Duodenal mucosa (tissue), 2 donors: ENCODE measurements around the gene SHISA5.
"Not testable (repeated sequence)": the region's sequence is repeated elsewhere in the genome, so short reads cannot be mapped to it uniquely, and the experiment has no call there.

Experiments
- H3K27ac ChIP-seq: one replicate; pipeline ENCODE4 v1.7.0; 2013; ENCODE audit warnings: low read depth, low read length
- H3K27me3 ChIP-seq, 2 donors: one replicate each; pipeline ENCODE4 v1.7.0; 2013; ENCODE audit warnings: low read length in 2 of 2, control low read depth in 1 of 2; ENCODE audit not compliant: insufficient read depth in 2 of 2, control insufficient read depth in 1 of 2
- H3K36me3 ChIP-seq, 2 donors: one replicate each; pipeline ENCODE4 v1.7.0; 2013; ENCODE audit warnings: low read length in 2 of 2, control low read depth in 1 of 2; ENCODE audit not compliant: insufficient read depth in 2 of 2, control insufficient read depth in 1 of 2
- H3K4me1 ChIP-seq, 2 donors: one replicate each; pipeline ENCODE4 v1.7.0; 2013; ENCODE audit warnings: low read length in 2 of 2, control low read depth in 1 of 2; ENCODE audit not compliant: insufficient read depth in 2 of 2, control insufficient read depth in 1 of 2
- H3K4me3 ChIP-seq, 2 donors: one replicate each; pipeline ENCODE4 v1.7.0; 2013; ENCODE audit warnings: low read length in 2 of 2, low read depth in 1 of 2
- H3K9ac ChIP-seq, 2 donors: one replicate each; pipeline ENCODE4 v1.7.0; 2013; ENCODE audit warnings: low read length in 2 of 2, low read depth in 1 of 2
- H3K9me3 ChIP-seq, 2 donors: one replicate each; pipeline ENCODE4 v1.7.0; 2013; ENCODE audit warnings: low read length in 2 of 2, control low read depth in 1 of 2; ENCODE audit not compliant: control insufficient read depth in 1 of 2

Gene SHISA5

DNA sequence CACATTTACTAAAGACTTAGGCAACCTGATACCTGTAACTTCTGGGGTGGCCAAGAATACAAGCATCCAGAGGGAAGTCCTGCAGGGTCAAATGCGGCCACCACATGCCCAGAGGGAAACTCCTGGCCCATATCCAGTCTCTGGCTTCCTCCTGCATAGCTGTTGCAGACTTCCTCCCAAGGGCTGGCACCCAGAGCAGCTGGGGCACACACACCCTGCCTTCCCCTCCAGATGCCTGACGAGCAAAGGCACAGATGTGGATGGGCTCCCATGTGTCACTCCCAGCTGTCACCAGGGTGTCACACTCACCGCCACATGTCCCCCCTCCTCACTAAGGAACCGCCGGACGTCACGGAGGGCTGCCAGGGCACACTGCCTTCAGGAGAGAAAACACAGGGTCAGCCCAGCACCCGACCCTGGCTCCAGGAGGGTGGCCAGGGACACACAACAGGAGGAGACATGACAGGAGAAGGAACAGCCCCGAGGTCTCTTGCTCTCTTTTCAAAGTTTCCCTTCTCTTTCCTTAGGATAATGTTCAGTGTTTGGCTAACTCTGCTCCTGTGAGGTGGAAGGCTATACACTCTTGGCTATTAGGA lies 39.4 kb upstream of the SHISA5 start:
- Histone ChIP-seq H3K27me3 (no peaks in the 10 kb centered on the region), H3K9ac (no peak overlapping the region), H3K9me3 (no peaks in the 10 kb centered on the region), H3K27ac (no peak overlapping the region), H3K4me1 (no peaks in the 10 kb centered on the region), H3K4me3 (no peak overlapping the region), H3K36me3 (peaks cover 37 to 61% of the 10 kb centered on the region in 2 donors)

GRCh38 chr3:48538451-48538850 lies 34.5 kb upstream of the SHISA5 start:
- Histone ChIP-seq H3K27me3 (no peaks in the 10 kb centered on the region), H3K36me3 (peaks cover 34 to 69% of the 10 kb centered on the region in 2 donors), H3K27ac (no peak overlapping the region), H3K4me3 (no peak overlapping the region), H3K9ac (no peak overlapping the region), H3K4me1 (no peaks in the 10 kb centered on the region), H3K9me3 (no peaks in the 10 kb centered on the region)

DNA sequence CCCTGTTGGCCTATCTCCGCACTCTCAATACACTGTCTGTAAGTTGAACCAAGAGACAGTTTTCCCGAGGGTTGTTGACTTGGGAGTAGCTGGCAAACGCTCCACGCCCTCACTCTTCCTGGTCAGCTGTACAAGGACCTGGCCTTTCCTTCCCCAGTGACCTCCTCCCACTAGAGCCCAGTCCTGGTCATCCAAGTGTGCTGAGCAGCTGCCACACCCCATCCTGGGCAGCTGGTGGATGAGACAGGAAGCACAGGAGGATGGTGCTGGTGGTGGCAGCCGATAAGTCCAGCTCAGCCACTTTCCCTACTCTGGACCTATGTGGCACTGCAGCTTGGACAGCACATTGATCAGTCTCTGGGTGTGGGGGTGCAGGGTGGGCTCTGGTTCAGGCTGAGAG lies 32.8 kb upstream of the SHISA5 start:
- H3K9me3 ChIP-seq: no peaks in the 10 kb centered on the region
- H3K4me3 ChIP-seq: no peak overlapping the region
- H3K9ac ChIP-seq: no peak overlapping the region
- no peaks in the 10 kb centered on the region for H3K4me1 ChIP-seq
- H3K27ac ChIP-seq: no peak overlapping the region
- peaks cover 27 to 61% of the 10 kb centered on the region in 2 donors for H3K36me3 ChIP-seq
- no peaks in the 10 kb centered on the region for H3K27me3 ChIP-seq

- Histone ChIP-seq H3K36me3 (peaks cover 27 to 56% of the 10 kb centered on the region in 2 donors), H3K27ac (no peak overlapping the region), H3K27me3 (no peaks in the 10 kb centered on the region), H3K4me1 (no peaks in the 10 kb centered on the region), H3K9ac (no peak overlapping the region), H3K4me3 (no peak overlapping the region), H3K9me3 (no peaks in the 10 kb centered on the region)
Measured at GRCh38 chr3:48536116-48536515, 32.1 kb upstream of the SHISA5 start.

- H3K4me1 ChIP-seq: no peaks in the 10 kb centered on the region
- H3K27ac ChIP-seq: no peak overlapping the region
- no peaks in the 10 kb centered on the region for H3K9me3 ChIP-seq
- H3K9ac ChIP-seq: no peak overlapping the region
- H3K4me3 ChIP-seq: no peak overlapping the region
- peaks cover 27 to 59% of the 10 kb centered on the region in 2 donors for H3K36me3 ChIP-seq
- no peaks in the 10 kb centered on the region for H3K27me3 ChIP-seq
Measured at GRCh38 chr3:48535578-48535977, 31.6 kb upstream of the SHISA5 start.

DNA sequence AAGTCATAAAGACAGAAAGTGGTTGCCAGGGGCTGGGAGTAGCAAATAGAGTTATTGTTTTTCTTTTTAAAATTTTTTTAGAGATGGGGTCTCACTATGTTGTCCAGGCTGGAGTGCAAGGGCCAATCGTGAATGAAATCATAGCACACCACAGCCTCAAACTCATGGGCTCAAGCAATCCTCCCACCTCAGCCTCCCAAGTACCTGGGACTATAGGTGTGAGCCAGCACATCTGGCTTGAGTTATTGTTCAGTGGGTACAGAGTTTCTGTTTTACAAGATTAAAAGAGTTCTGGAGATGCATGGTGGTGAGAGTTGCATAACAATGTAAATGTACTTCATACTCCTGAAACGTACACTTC lies 29.0 kb upstream of the SHISA5 start:
- Histone ChIP-seq H3K27me3 (no peaks in the 10 kb centered on the region), H3K9me3 (no peaks in the 10 kb centered on the region), H3K9ac (no peak overlapping the region), H3K4me1 (no peaks in the 10 kb centered on the region), H3K27ac (no peak overlapping the region), H3K4me3 (no peak overlapping the region), H3K36me3 (peaks cover 24 to 52% of the 10 kb centered on the region in 2 donors)

DNA sequence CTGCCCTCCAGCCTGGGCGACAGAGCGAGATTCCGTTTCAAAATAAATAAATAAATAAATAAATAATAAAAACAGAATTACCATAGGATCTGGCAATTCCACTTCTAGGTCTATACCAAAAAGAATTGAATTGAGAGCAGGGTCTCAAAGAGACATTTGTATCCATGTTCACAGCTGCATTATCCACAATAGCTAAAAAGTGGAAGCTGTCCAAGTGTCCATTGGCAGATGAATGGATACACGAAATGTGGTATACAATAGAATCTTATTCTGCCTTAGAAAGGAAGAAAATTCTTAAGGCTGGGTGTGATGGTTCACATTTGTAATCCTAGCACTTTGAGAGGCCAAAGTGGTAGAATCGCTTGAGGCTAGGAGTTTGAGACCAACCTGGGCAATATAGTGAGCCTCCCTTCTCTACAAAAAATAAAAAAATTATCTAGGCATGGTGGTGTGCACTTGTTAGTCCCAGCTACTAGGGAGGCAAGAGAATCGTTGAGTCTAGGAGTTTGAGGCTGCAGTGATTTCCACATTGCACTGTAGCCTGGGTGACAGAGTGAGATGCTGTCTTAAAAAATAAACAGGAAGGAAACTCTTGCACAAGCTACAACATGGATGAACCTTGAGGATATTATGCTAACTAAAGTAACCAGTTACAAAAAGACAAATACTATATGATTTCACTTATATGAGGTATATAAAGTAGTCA lies 28.4 kb upstream of the SHISA5 start:
- H3K4me1 ChIP-seq: no peaks in the 10 kb centered on the region
- peaks cover 24 to 49% of the 10 kb centered on the region in 2 donors for H3K36me3 ChIP-seq
- H3K27me3 ChIP-seq: no peaks in the 10 kb centered on the region
- H3K4me3 ChIP-seq: no peak overlapping the region
- H3K27ac ChIP-seq: no peak overlapping the region
- H3K9me3 ChIP-seq: no peaks in the 10 kb centered on the region
- H3K9ac ChIP-seq: no peak overlapping the region

DNA sequence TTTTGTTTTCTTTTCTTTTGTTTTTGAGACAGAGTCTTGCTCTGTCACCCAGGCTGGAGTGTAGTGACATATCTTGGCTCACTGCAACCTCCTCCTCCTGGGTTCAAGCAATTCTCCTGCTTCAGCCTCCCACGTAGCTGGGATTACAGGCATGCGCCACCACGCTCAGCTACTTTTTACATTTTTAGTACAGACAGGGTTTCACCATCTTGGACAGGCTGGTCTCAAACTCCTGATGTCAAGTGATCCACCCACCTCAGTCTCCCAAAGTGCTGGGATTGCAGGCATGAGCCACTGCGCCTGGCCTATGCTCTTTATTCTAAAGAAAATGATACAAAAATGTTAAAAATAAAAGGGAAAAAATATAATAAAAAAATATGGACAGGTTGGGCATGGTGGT lies 26.7 kb upstream of the SHISA5 start:
- not testable (repeated sequence) for H3K27ac ChIP-seq

GRCh38 chr3:48528754-48529153 lies 24.8 kb upstream of the SHISA5 start:
- Histone ChIP-seq H3K27me3 (no peaks in the 10 kb centered on the region), H3K9me3 (no peaks in the 10 kb centered on the region), H3K4me3 (no peak overlapping the region), H3K36me3 (peaks cover 11 to 43% of the 10 kb centered on the region in 2 donors), H3K4me1 (no peaks in the 10 kb centered on the region), H3K27ac (no peak overlapping the region), H3K9ac (no peak overlapping the region)

More for the DNA sequence above, 26.7 kb upstream of the SHISA5 start:
- H3K9ac ChIP-seq, H3K27me3 ChIP-seq, H3K4me1 ChIP-seq, H3K4me3 ChIP-seq, H3K9me3 ChIP-seq: not testable (repeated sequence)
- peaks cover 15 to 37% of the 10 kb centered on the region in 2 donors for H3K36me3 ChIP-seq

DNA sequence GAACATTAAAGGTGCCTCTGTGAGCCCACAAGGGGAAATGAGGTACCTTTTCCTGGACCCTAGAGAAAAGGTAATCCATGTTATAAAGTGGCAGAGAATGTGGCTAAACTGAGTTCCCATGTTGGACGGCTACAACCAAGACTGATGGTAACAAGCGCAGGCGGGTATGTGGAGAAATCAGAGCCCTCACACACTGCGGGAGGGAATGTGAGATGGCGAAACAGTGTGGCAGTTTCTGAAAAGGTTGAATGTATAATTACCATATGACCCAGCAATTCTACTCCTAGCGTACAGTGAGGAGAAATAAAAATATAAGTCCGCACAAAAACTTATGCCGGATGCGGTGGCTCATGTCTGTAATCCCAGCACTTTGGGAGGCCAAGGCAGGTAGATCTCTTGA lies 24.1 kb upstream of the SHISA5 start:
- Histone ChIP-seq H3K36me3 (peaks cover 11 to 47% of the 10 kb centered on the region in 2 donors), H3K4me3 (no peak overlapping the region), H3K27me3 (no peaks in the 10 kb centered on the region), H3K9me3 (no peaks in the 10 kb centered on the region), H3K27ac (no peak overlapping the region), H3K9ac (no peak overlapping the region), H3K4me1 (no peaks in the 10 kb centered on the region)
